Prostate gland (tissue), 2 donors: ENCODE measurements around the gene UVRAG.

Source experiments
- CTCF ChIP-seq, 4 experiments: fragments of 200-600 bp in 2 of 4; fragments of 450-650 bp in 2 of 4; sonication (generic) in 2 of 4; IDR thresholded peaks; 1 replicate in 3 of 4; 2 replicates in 1 of 4; pipeline ENCODE4 v1.5.1; 2016 to 2019; ENCODE audit warnings: antibody characterized with exemption in 4 of 4, mild to moderate bottlenecking in 2 of 4, moderate library complexity in 2 of 4
- POLR2AphosphoS5 ChIP-seq: sonication (generic); formaldehyde crosslinking; IDR thresholded peaks from one replicate; pipeline ENCODE4 v1.6.1; 2017; ENCODE audit warnings: antibody characterized with exemption

- TF ChIP-seq CTCF (IDR thresholded peaks at IDR 0.05) (no peak), POLR2AphosphoS5 (no peak)
Observed at GRCh38 chr11:75869661-75870455, 54.8 kb downstream of the UVRAG start.
